Fibroblast of the aortic adventitia (primary cell): Measurements from ENCODE around the gene VWC2L. TPM values are rescaled to one million over a fixed set of nuclear protein-coding genes. Genes with fewer than 3 reads are reported as not detected.

Source experiments
- DNase-seq: peaks from one replicate; pipeline ENCODE4 v3.0.0-alpha.2; 2010; ENCODE audit warnings: low read depth
- H3K4me3 ChIP-seq: 2 replicates; pipeline ENCODE4 v1.5.1; 2011; ENCODE audit warnings: low read depth, mild to moderate bottlenecking, control low read depth, low read length, moderate library complexity
- CTCF ChIP-seq: IDR thresholded peaks from 2 replicates; pipeline ENCODE4 v1.5.1; 2011; ENCODE audit warnings: mild to moderate bottlenecking, low read length, control low read depth, inconsistent platforms; ENCODE audit not compliant: insufficient read depth
- total RNA-seq: library from RNA; depleted of rRNA; stranded (reverse); fragments of >200 nt; gene quantifications from 2 replicates; pipeline ENCODE4 v1.2.3, GENCODE V29; 2012; ENCODE audit warnings: low replicate concordance

The VWC2L gene
- total RNA-seq, 1 donor = not detected

- no peak for TF ChIP-seq CTCF
- H3K4me3 ChIP-seq = no peak overlapping the region
- DNase-seq = no peak
These were observed 40.8 kb downstream of the VWC2L start for GRCh38 chr2:214451516-214452275.

- TF ChIP-seq CTCF = no peak
- no peak for DNase-seq
- H3K4me3 ChIP-seq = no peak overlapping the region
These were observed 54.7 kb downstream of the VWC2L start for GRCh38 chr2:214465363-214466146.

GRCh38 chr2:214469728-214470127 is 58.9 kb downstream of the VWC2L start:
- TF ChIP-seq CTCF = no peak
- no peak for DNase-seq
- no peak overlapping the region for H3K4me3 ChIP-seq

GRCh38 chr2:214471382-214471781 is 60.5 kb downstream of the VWC2L start:
- no peak for DNase-seq
- no peak overlapping the region for H3K4me3 ChIP-seq
- TF ChIP-seq CTCF = no peak

GRCh38 chr2:214471990-214472389 is 61.1 kb downstream of the VWC2L start:
- no peak for TF ChIP-seq CTCF
- no peak for DNase-seq
- no peak overlapping the region for H3K4me3 ChIP-seq

- DNase-seq = no peak
- H3K4me3 ChIP-seq = no peak overlapping the region
- no peak for TF ChIP-seq CTCF
These were observed 66.5 kb downstream of the VWC2L start for GRCh38 chr2:214477305-214477704.
